ENCODE data around the gene UEVLD. TPM values are rescaled to one million over a fixed set of nuclear protein-coding genes. Genes with fewer than 3 reads are reported as not detected.

The UEVLD gene
- total and polyA plus RNA-seq, 4 experiments from 2014 or later, result 9.1 to 10.7 (median 10.4) TPM

GRCh38 chr11:18563090-18563730, 25.3 kb downstream of the UEVLD start:
- no peaks in the 10 kb centered on the region for H3K36me3 ChIP-seq (ENCODE audit: insufficient read depth, low read length)
- no peak overlapping the region for H3K27ac Mint-ChIP-seq
- H3K27me3 ChIP-seq (ENCODE audit: insufficient read depth, low read length), result no peaks in the 10 kb centered on the region
- H3K4me3 ChIP-seq (ENCODE audit: low read length in 2 of 2), result no peak overlapping the region
- no peaks in the 10 kb centered on the region for H3K4me1 Mint-ChIP-seq
- no peak overlapping the region for H3K27ac ChIP-seq (ENCODE audit: low read depth, low read length)
- intact Hi-C loops (cut with micrococcal nuclease), result no loop called here
- no peaks in the 10 kb centered on the region for H3K27me3 Mint-ChIP-seq
- no peaks in the 10 kb centered on the region for H3K9me3 Mint-ChIP-seq
- CTCF ChIA-PET (ENCODE audit: partially characterized antibody), result interaction anchor here (0.7 to 1.8 kb wide), 2 partner anchors 10 to 16 kb away, joined by 3 to 7 read pairs; no protein-coding TSS in a partner anchor
- POLR2A ChIA-PET (ENCODE audit: partially characterized antibody), result no interaction called here
- H3K9me3 ChIP-seq (ENCODE audit: control insufficient read depth in 1 of 2, low read length in 2 of 2), result no peaks in the 10 kb centered on the region
- DNase-seq, result no peak
- peaks cover 19 to 31% of the 10 kb centered on the region in 2 donors for H3K36me3 Mint-ChIP-seq
- no peak overlapping the region for H3K4me3 Mint-ChIP-seq
- H3K4me1 ChIP-seq (ENCODE audit: insufficient read depth, low read length), result no peaks in the 10 kb centered on the region

- intact Hi-C loops (cut with micrococcal nuclease), result no loop called here
- ChIA-PET POLR2A (ENCODE audit: partially characterized antibody) (no interaction called here), CTCF (ENCODE audit: partially characterized antibody) (interaction anchor here (1.4 kb wide), 1 partner anchor 183 kb away, joined by 4 read pairs; no protein-coding TSS in a partner anchor)
- H3K9me3 Mint-ChIP-seq, result no peaks in the 10 kb centered on the region
- no peak overlapping the region for H3K27ac Mint-ChIP-seq
- Histone ChIP-seq H3K9me3 (ENCODE audit: control insufficient read depth in 1 of 2, low read length in 2 of 2) (no peaks in the 10 kb centered on the region), H3K4me3 (ENCODE audit: low read length in 2 of 2) (no peak overlapping the region), H3K27me3 (ENCODE audit: insufficient read depth, low read length) (no peaks in the 10 kb centered on the region), H3K4me1 (ENCODE audit: insufficient read depth, low read length) (no peaks in the 10 kb centered on the region), H3K36me3 (ENCODE audit: insufficient read depth, low read length) (no peaks in the 10 kb centered on the region), H3K27ac (ENCODE audit: low read depth, low read length) (no peak overlapping the region)
- H3K36me3 Mint-ChIP-seq, result peaks cover 18 to 30% of the 10 kb centered on the region in 2 donors
- H3K4me1 Mint-ChIP-seq, result no peaks in the 10 kb centered on the region
- no peaks in the 10 kb centered on the region for H3K27me3 Mint-ChIP-seq
- DNase-seq, result no peak
- no peak overlapping the region for H3K4me3 Mint-ChIP-seq
Measured at GRCh38 chr11:18548001-18548400, 40.5 kb downstream of the UEVLD start.

- intact Hi-C loops (cut with micrococcal nuclease), result loop anchor here (1.0 to 5.0 kb wide), 6 partner anchors 47 to 262 kb away; partner anchors contain the start of genes SPTY2D1 and UEVLD
- no peaks in the 10 kb centered on the region for H3K27me3 Mint-ChIP-seq
- H3K4me3 Mint-ChIP-seq, result no peak overlapping the region
- Histone ChIP-seq H3K27me3 (ENCODE audit: insufficient read depth, low read length) (no peaks in the 10 kb centered on the region), H3K36me3 (ENCODE audit: insufficient read depth, low read length) (no peaks in the 10 kb centered on the region), H3K27ac (ENCODE audit: low read depth, low read length) (no peak overlapping the region), H3K9me3 (ENCODE audit: control insufficient read depth in 1 of 2, low read length in 2 of 2) (no peaks in the 10 kb centered on the region), H3K4me3 (ENCODE audit: low read length in 2 of 2) (no peak overlapping the region), H3K4me1 (ENCODE audit: insufficient read depth, low read length) (no peaks in the 10 kb centered on the region)
- peaks cover 0 to 7% (median 0%) of the 10 kb centered on the region in 4 donors for H3K4me1 Mint-ChIP-seq
- peak overlapping the region in 5 of 7 donors; percentile 25 to 81 (median 33) for H3K27ac Mint-ChIP-seq
- H3K36me3 Mint-ChIP-seq, result peaks cover 8 to 10% of the 10 kb centered on the region in 2 donors
- H3K9me3 Mint-ChIP-seq, result no peaks in the 10 kb centered on the region
- peak in 4 of 5 donors; percentile 46 to 58 (median 54) for DNase-seq
- CTCF ChIA-PET (ENCODE audit: partially characterized antibody), result interaction anchor here (0.6 to 8.6 kb wide), 35 partner anchors 10 to 296 kb away, joined by 3 to 138 read pairs (median 4); partner anchors contain the start of genes SPTY2D1 and TSG101
- POLR2A ChIA-PET (ENCODE audit: partially characterized antibody), result interaction anchor here (1.0 to 1.6 kb wide), 5 partner anchors 14 to 187 kb away, joined by 3 to 11 read pairs (median 6); partner anchors contain the start of gene TSG101
Measured at GRCh38 chr11:18540207-18541009, 48.1 kb downstream of the UEVLD start.

GRCh38 chr11:18536209-18536608, 52.3 kb downstream of the UEVLD start:
- Histone ChIP-seq H3K9me3 (ENCODE audit: control insufficient read depth in 1 of 2, low read length in 2 of 2) (no peaks in the 10 kb centered on the region), H3K4me3 (ENCODE audit: low read length in 2 of 2) (no peak overlapping the region), H3K27me3 (ENCODE audit: insufficient read depth, low read length) (no peaks in the 10 kb centered on the region), H3K27ac (ENCODE audit: low read depth, low read length) (no peak overlapping the region), H3K4me1 (ENCODE audit: insufficient read depth, low read length) (no peaks in the 10 kb centered on the region), H3K36me3 (ENCODE audit: insufficient read depth, low read length) (no peaks in the 10 kb centered on the region)
- H3K27ac Mint-ChIP-seq, result no peak overlapping the region
- peaks cover 3 to 8% of the 10 kb centered on the region in 2 donors for H3K36me3 Mint-ChIP-seq
- no peaks in the 10 kb centered on the region for H3K9me3 Mint-ChIP-seq
- intact Hi-C loops (cut with micrococcal nuclease), result no loop called here
- H3K4me3 Mint-ChIP-seq, result no peak overlapping the region
- peaks cover 0 to 7% (median 0%) of the 10 kb centered on the region in 4 donors for H3K4me1 Mint-ChIP-seq
- no peak for DNase-seq
- CTCF ChIA-PET (ENCODE audit: partially characterized antibody), result interaction anchor here (0.9 to 8.6 kb wide), 3 partner anchors 12 to 228 kb away, joined by 3 to 138 read pairs (median 4); no protein-coding TSS in a partner anchor
- POLR2A ChIA-PET (ENCODE audit: partially characterized antibody), result interaction anchor here (1.9 kb wide), 1 partner anchor 9 kb away, joined by 9 read pairs; the partner anchor contains the start of gene TSG101
- H3K27me3 Mint-ChIP-seq, result no peaks in the 10 kb centered on the region

GRCh38 chr11:18534245-18534644, 54.3 kb downstream of the UEVLD start:
- Mint-ChIP-seq H3K4me1 (no peaks in the 10 kb centered on the region), H3K36me3 (peaks cover 3 to 8% of the 10 kb centered on the region in 2 donors), H3K9me3 (no peaks in the 10 kb centered on the region), H3K27me3 (no peaks in the 10 kb centered on the region), H3K4me3 (no peak overlapping the region), H3K27ac (no peak overlapping the region)
- Histone ChIP-seq H3K4me1 (ENCODE audit: insufficient read depth, low read length) (no peaks in the 10 kb centered on the region), H3K4me3 (ENCODE audit: low read length in 2 of 2) (no peak overlapping the region), H3K27ac (ENCODE audit: low read depth, low read length) (no peak overlapping the region), H3K27me3 (ENCODE audit: insufficient read depth, low read length) (no peaks in the 10 kb centered on the region), H3K36me3 (ENCODE audit: insufficient read depth, low read length) (no peaks in the 10 kb centered on the region), H3K9me3 (ENCODE audit: control insufficient read depth in 1 of 2, low read length in 2 of 2) (no peaks in the 10 kb centered on the region)
- intact Hi-C loops (cut with micrococcal nuclease), result no loop called here
- ChIA-PET POLR2A (ENCODE audit: partially characterized antibody) (no interaction called here), CTCF (ENCODE audit: partially characterized antibody) (interaction anchor here (3.2 to 8.6 kb wide), 2 partner anchors 188 to 197 kb away, joined by 8 to 138 read pairs; no protein-coding TSS in a partner anchor)
- DNase-seq, result no peak

GRCh38 chr11:18533365-18533764, 55.2 kb downstream of the UEVLD start:
- Histone ChIP-seq H3K36me3 (ENCODE audit: insufficient read depth, low read length) (no peaks in the 10 kb centered on the region), H3K27ac (ENCODE audit: low read depth, low read length) (no peak overlapping the region), H3K4me3 (ENCODE audit: low read length in 2 of 2) (no peak overlapping the region), H3K4me1 (ENCODE audit: insufficient read depth, low read length) (no peaks in the 10 kb centered on the region), H3K9me3 (ENCODE audit: control insufficient read depth in 1 of 2, low read length in 2 of 2) (no peaks in the 10 kb centered on the region), H3K27me3 (ENCODE audit: insufficient read depth, low read length) (no peaks in the 10 kb centered on the region)
- intact Hi-C loops (cut with micrococcal nuclease), result no loop called here
- Mint-ChIP-seq H3K4me3 (no peak overlapping the region), H3K27ac (peak overlapping the region in 3 of 7 donors; percentile 19 to 53 (median 29)), H3K9me3 (no peaks in the 10 kb centered on the region), H3K4me1 (peaks cover 0 to 5% (median 0%) of the 10 kb centered on the region in 4 donors), H3K36me3 (peaks cover 3 to 8% of the 10 kb centered on the region in 2 donors), H3K27me3 (no peaks in the 10 kb centered on the region)
- POLR2A ChIA-PET (ENCODE audit: partially characterized antibody), result no interaction called here
- DNase-seq, result no peak
- CTCF ChIA-PET (ENCODE audit: partially characterized antibody), result interaction anchor here (1.6 to 3.2 kb wide), 2 partner anchors 8 to 189 kb away, joined by 4 to 8 read pairs; no protein-coding TSS in a partner anchor
